K562 (cell line): ENCODE data around the gene PRDM16.

ENCODE experiments used
- NFYB ChIP-seq: IDR thresholded peaks from 2 replicates; pipeline ENCODE4 v1.6.1; 2011; ENCODE audit warnings: mild to moderate bottlenecking, moderate library complexity; ENCODE audit not compliant: insufficient read length; ENCODE audit errors: extremely low read depth
- NR3C1 ChIP-seq: sonication (generic); formaldehyde crosslinking; IDR thresholded peaks from 2 replicates; pipeline ENCODE4 v1.8.1; 2022; ENCODE audit warnings: missing genetic modification reagents
- SIN3A ChIP-seq, 2 experiments: fragments of 150-350 bp in 1 of 2; IDR thresholded peaks; 2 replicates each; pipeline ENCODE4 v1.6.1; 2011 to 2016; ENCODE audit warnings: borderline replicate concordance in 2 of 2, low read depth in 2 of 2, low read length in 2 of 2, mild to moderate bottlenecking in 2 of 2, moderate library complexity in 2 of 2; ENCODE audit not compliant: control insufficient read depth in 1 of 2
- TF ChIP-seq, protein P1 (sequence below), 3 experiments: IDR thresholded peaks in 2 of 3; conservative IDR thresholded peaks in 1 of 3; 2 replicates each; pipeline ENCODE4 v1.5.1; 2011 to 2012; ENCODE audit warnings: low read length in 3 of 3, mild to moderate bottlenecking in 3 of 3, control low read depth in 2 of 3, improper control_type of control experiment in 1 of 3, inconsistent platforms in 1 of 3, low read depth in 1 of 3, mixed read lengths in 1 of 3, moderate library complexity in 1 of 3; ENCODE audit not compliant: insufficient read depth in 2 of 3
- TF ChIP-seq, protein P2 (sequence below): sonication (generic); formaldehyde crosslinking; IDR thresholded peaks from 2 replicates; pipeline ENCODE4 v1.8.0; 2022; ENCODE audit warnings: missing genetic modification reagents, mild to moderate bottlenecking, borderline replicate concordance

DNA sequence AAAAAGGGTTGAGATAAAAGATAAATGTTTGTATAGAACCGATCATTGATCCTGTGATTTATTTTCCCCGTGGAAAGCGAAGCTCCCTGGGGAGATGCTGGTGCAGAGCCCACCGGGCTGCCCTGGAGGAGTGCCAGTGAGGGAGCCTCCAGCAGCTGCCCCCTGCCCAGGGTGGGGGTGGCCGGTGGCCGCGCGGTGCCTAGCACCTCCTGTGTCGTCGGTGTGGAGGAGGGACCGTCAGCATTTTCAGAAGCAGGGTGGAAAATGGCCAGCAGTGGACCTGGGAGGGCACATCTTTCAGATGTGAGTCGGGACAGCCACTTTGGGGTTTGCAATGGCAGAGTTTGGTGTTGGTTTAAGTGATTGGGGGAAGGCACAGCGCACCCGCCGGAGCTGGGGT, 164.0 kb downstream of the PRDM16 start:
- no peak for TF ChIP-seq SIN3A (IDR thresholded peaks at IDR 0.05; ENCODE audit: borderline replicate concordance in 2 of 2, control insufficient read depth in 1 of 2, low read depth in 2 of 2, low read length in 2 of 2)
- TF ChIP-seq NFYB = no peak
- no peak for TF ChIP-seq NR3C1 (CRISPR knock-in tag)
- TF ChIP-seq, protein P1, sequence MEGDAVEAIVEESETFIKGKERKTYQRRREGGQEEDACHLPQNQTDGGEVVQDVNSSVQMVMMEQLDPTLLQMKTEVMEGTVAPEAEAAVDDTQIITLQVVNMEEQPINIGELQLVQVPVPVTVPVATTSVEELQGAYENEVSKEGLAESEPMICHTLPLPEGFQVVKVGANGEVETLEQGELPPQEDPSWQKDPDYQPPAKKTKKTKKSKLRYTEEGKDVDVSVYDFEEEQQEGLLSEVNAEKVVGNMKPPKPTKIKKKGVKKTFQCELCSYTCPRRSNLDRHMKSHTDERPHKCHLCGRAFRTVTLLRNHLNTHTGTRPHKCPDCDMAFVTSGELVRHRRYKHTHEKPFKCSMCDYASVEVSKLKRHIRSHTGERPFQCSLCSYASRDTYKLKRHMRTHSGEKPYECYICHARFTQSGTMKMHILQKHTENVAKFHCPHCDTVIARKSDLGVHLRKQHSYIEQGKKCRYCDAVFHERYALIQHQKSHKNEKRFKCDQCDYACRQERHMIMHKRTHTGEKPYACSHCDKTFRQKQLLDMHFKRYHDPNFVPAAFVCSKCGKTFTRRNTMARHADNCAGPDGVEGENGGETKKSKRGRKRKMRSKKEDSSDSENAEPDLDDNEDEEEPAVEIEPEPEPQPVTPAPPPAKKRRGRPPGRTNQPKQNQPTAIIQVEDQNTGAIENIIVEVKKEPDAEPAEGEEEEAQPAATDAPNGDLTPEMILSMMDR (IDR thresholded peaks at IDR 0.05 in 2 of 3, conservative IDR thresholded peaks at IDR 0.05 in 1 of 3; ENCODE audit: insufficient read depth in 2 of 3, low read depth in 1 of 3, low read length in 3 of 3) = no peak
- TF ChIP-seq, protein P2, sequence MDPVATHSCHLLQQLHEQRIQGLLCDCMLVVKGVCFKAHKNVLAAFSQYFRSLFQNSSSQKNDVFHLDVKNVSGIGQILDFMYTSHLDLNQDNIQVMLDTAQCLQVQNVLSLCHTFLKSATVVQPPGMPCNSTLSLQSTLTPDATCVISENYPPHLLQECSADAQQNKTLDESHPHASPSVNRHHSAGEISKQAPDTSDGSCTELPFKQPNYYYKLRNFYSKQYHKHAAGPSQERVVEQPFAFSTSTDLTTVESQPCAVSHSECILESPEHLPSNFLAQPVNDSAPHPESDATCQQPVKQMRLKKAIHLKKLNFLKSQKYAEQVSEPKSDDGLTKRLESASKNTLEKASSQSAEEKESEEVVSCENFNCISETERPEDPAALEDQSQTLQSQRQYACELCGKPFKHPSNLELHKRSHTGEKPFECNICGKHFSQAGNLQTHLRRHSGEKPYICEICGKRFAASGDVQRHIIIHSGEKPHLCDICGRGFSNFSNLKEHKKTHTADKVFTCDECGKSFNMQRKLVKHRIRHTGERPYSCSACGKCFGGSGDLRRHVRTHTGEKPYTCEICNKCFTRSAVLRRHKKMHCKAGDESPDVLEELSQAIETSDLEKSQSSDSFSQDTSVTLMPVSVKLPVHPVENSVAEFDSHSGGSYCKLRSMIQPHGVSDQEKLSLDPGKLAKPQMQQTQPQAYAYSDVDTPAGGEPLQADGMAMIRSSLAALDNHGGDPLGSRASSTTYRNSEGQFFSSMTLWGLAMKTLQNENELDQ (CRISPR knock-in tag) = no peak
